Measurements from ENCODE around the gene NRN1. TPM values are rescaled to one million over a fixed set of nuclear protein-coding genes. Genes with fewer than 3 reads are reported as not detected.
"Not testable (repeated sequence)": the region's sequence is repeated elsewhere in the genome, so short reads cannot be mapped to it uniquely, and the experiment has no call there.

NRN1 gene
- total RNA-seq, 1 donor = not detected

DNA sequence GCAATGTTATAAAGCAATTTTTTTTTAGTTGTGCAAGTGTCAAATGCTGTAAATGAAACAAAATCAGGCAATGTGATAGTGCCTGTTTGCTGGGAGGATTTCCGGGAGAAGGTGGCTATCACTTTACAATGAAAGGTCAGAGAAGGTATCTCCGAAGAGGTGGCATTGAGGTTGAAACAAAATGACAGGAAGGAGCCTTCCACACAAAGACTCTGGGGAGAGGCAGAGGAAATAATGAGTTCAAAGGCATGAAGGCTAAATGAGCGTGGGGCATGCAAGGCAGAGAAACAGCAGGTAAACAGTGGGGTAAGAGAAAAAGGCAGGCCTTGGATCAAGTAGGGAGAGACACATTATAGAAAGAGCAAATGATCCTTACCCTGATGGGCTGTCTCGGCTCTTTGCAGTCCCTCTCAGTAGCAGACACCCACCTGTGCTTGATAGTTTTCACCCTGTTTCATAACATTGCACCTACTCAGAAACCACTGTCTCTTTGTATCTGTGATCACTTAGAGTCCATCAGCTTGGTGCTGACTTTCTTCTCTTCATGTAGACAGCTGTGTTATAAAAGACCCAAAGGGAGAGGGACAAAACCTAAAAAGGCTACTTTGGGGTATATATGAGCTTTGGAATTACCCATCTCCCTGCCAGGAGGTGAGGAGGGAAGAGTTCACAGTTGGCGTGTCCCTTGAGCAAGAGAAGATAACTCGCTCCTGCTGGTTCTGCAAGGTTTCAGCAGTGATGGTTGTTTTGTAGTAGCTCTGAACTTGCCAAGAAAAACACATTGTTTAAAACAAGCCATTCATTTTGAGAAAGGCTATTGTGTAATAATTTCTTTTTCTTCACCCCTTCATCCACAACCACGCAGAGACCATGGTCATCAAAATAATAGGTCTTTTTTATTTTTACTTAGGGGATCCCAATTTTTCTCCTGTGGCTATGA lies 22.3 kb downstream of the NRN1 start:
- no peak for DNase-seq (ENCODE audit: low read depth in 2 of 3, low spot score in 2 of 3)

DNA sequence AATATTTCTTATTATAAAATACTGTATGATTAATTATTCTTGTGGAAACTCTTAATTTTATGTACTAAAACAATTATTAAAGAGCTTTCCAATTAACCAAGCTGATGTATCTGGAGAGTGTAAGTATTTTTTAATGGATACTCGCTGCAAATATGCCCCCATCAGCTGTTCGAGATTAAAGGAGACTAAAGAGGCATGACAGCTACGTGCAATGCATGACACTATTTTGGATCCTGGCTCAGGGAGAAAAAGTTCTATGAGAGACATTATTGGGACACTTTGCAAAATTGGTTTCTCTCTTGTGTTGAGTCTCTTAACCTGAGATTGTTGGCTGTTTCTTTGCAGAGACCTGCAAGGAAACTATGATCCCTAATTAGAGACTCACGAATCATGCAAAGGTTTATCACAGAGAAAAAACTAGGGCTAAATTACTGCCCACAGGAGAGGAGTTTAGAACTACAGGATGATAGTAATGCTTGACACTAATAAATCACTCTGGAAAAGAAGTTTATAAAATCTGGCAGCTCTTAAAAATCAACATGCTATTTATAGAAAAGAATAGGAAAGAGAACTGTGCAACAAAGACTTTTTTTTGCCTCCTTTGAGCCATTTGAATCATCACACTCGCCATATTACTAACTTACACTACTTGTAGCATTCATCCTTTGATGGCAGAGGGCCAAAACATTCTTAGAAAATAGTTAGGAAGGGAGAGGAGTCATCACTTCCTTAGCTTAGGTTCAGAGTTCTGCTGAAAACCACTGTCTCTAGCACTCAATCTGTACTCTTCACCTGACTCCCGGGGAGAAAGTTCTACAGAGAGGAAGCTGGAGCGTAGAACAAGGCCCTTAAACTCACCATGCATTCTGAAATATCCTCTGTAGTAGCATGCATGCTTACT lies 25.3 kb downstream of the NRN1 start:
- no peak for DNase-seq (ENCODE audit: low read depth in 2 of 3, low spot score in 2 of 3)

- DNase-seq (ENCODE audit: low read depth in 2 of 3, low spot score in 2 of 3) = no peak
Observed at GRCh38 chr6:5979650-5980420, 26.9 kb downstream of the NRN1 start.

- no peak for DNase-seq (ENCODE audit: low read depth in 2 of 3, low spot score in 2 of 3)
Observed at GRCh38 chr6:5976811-5977210, 29.9 kb downstream of the NRN1 start.

GRCh38 chr6:5968817-5969734 lies 37.6 kb downstream of the NRN1 start:
- DNase-seq (ENCODE audit: low read depth in 2 of 3, low spot score in 2 of 3) = peak in 1 of 3 donors; percentile 9

DNA sequence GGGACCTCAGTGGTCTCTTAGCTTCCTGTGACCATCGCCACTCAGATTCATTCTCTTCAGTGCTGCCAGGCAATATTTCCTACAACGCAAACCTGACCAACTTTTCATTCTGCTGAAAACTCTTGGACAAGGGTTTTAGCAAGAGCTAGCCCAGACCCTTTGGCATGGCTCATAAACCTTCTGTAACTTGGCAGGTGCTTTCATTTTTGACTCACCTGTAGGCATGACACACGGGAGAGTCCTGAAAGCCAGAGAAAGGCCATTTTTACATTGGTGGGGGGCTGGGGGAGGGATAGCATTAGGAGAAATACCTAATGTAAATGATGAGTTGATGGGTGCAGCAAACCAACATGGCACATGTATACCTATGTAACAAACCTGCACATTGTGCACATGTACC lies 38.7 kb downstream of the NRN1 start:
- not testable (repeated sequence) for DNase-seq (ENCODE audit: low read depth in 2 of 3, low spot score in 2 of 3)

GRCh38 chr6:5967594-5967993 lies 39.1 kb downstream of the NRN1 start:
- DNase-seq (ENCODE audit: low read depth in 2 of 3, low spot score in 2 of 3) = no peak

DNA sequence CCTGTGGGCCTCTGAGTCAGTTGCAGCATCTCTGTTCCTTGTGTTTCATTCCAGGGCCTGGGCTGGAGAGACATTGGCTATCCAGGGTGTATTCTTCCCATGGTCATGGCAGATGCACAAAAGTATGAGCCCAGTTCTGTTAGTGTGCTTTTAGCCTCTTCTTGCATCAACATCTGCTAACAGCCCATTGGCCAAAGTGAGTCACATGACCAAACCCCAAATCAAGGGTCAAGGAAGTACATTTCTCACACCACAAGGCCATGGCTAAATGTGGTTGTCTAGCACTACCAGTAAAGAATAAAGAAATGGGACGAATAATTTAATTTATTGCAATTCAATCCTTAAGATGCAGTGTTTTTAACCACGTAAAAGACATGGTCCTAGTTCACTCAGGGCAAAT lies 43.9 kb downstream of the NRN1 start:
- DNase-seq (ENCODE audit: low read depth in 2 of 3, low spot score in 2 of 3) = no peak

DNA sequence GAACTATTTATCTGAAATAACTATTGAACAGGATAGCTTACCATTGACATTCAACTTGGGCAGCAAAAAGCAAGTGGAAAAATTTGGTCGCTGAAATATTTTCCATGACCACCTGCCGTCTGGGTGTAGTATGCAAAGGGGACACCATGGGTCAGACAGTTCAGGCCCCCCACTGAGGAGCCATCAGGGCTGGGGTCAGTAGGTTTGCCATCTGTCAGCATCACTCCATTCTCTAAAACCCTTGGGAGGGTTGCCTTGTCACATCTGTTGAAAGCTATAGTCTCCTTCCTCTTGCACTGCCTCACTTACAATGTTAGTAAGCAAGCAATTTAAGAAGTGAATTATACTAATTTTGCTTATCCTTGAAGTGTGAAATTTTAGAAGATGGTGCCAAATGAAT lies 44.9 kb downstream of the NRN1 start:
- no peak for DNase-seq (ENCODE audit: low read depth in 2 of 3, low spot score in 2 of 3)

GRCh38 chr6:5960456-5960855 lies 46.3 kb downstream of the NRN1 start:
- no peak for DNase-seq (ENCODE audit: low read depth in 2 of 3, low spot score in 2 of 3)

- no peak for DNase-seq (ENCODE audit: low read depth in 2 of 3, low spot score in 2 of 3)
Observed at GRCh38 chr6:5958921-5959320, 47.8 kb downstream of the NRN1 start.

DNA sequence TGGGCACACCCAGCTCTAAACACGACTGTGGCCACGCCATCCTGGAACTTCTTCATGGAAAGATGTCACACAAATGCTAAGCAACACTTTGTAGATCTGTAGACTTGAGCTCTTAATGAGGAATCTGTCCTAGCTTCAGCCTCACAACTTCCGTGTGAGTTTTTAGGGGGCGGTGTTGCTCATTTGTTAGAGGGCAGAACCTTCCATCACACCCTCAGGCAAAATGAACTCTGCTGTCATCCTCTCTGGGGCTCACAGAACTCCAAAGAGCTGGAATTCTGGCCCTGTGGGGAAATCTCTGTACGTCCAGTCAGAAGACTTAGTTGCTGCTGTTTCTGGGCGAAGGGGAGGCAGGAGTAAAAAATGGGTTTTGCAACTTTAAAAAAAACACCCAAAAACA lies 49.8 kb downstream of the NRN1 start:
- DNase-seq (ENCODE audit: low read depth in 2 of 3, low spot score in 2 of 3) = no peak

GRCh38 chr6:5950361-5950785 lies 56.4 kb downstream of the NRN1 start:
- peak in 1 of 3 donors; percentile 22 for DNase-seq (ENCODE audit: low read depth in 2 of 3, low spot score in 2 of 3)
